GM19193 (cell line): Measurements from ENCODE around the gene ADAM15.

Experiments
- POLR2A ChIP-seq: IDR thresholded peaks from 4 replicates; pipeline ENCODE4 v1.6.1; 2011; ENCODE audit not compliant: insufficient read depth, insufficient read length; ENCODE audit errors: extremely low read depth

ADAM15 gene

DNA sequence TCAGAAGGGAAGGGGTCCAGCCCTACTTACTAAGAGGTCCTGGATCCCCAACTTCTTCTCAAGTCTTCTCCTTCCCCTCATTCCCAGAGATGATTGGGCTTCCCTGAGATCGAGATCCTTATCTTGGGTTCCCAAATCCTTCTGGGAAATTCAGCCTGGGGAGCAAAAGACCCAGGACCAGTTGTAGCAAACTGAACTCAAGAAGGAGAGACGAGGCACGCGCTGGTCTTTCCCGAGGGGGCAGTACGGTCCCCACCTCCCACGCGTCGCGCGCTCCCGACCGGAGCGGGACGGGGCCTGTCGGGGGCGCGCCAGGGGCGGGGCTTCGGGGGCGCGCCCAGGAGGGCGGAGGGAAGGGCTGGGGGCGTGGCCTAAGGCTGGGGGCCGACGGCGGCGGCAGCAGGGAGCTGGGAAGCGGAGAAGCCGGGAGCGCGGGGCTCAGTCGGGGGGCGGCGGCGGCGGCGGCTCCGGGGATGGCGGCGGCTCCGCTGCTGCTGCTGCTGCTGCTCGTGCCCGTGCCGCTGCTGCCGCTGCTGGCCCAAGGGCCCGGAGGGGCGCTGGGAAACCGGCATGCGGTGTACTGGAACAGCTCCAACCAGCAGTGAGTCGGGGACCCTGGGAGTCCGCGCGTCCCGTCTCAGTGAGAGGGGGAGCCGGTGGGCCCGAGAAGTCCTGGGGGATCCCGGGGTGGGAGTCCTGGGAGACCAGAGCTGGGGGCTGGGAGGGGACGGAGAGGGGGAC lies 27.5 kb downstream of the ADAM15 start, which contains the start of gene EFNA3:
Gene EFNA3, plus strand, starts transcription at position 369 of the 741 bp plus-strand sequence. Its CDS starts 105 bp downstream, at position 474.
- TF ChIP-seq POLR2A, result no peak

- no peak for TF ChIP-seq POLR2A
Measured at GRCh38 chr1:155079210-155079486, 28.0 kb downstream of the ADAM15 start.

- TF ChIP-seq POLR2A, result no peak
Measured at GRCh38 chr1:155079487-155080311, 28.6 kb downstream of the ADAM15 start.

DNA sequence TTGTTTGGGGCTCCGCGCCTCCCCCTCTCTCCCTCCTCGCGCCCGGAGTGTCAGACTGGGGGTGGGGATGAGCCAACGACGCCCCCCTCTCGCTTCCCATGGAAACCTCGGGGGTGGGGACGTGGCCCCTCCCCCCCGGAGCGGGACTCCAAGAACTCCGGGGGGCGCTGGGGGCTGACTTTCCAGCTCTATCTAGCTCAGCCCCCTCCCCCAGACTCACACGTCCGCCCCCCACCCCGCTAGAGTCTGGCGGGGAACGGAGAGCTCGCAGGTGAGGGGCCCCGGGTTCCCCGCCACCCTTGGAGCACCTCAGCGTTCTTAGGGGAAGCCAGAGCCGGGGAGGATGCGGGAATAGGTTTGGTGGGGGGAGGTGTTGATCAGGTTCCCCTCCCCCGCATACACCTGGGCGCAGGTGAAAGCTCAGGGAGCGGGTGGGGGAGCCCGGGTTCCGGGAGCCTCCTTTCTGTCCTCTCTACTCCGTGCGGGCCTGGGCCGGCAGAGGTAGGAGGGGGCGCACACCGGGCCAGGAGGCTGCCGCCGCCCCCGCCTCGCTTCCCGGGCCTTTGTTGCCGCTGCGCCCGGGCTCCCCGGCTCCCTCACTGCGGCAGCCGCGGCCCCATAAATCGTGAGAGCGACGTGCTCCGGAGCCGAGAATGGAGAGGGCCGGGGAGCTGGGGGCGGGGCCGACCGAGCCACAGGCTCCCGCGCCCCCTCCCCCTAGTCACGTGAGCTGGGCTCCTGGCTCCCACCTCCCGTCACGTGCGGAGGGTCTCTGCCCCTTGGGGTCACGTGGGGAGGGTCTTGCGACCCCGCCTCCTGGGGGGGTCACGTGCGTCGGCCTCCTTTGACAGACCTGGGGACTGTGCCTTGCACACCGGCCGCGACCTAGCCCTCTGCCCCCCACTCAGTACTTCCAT lies 29.5 kb downstream of the ADAM15 start:
- no peak for TF ChIP-seq POLR2A

DNA sequence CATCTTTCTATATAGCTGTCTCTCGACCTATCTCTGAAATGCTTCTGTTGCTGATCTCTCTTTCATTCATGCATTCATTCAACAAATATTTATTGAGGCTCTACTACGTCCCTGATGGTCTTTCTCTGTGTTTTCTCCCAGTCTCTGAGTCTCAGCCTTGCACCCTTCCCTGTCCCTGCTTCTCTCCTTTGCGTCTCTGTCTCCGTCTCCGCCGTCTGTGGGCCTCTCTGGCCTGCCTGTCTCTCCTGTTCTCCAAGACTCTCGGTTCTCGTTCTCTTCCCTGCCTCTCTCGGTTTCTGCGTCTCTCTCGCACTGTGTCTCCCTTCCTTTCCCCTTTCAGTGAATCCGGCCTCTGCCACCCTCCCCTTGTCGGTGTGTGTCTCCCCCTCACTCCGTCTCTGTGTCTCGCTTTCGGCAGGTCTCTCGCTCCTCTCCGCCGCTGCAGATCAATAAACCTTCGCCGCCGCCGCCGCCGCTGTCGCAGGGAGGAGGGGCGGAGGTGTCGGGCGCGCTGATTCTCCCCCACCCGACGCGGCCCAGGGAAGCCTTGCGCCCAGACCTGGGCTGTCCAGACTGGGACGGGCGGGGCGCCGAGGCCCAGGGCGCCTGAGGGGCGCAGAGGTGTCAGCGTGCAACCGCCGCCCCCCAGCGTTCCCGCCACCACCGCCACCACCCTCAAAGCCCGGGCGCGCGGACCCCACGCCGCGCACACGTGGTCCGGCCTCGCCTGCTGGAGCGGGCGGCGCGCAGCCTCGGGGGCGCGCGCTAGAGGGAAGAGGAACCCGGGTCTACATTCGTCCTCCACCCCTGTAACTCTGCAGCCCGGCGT lies 30.6 kb downstream of the ADAM15 start:
- TF ChIP-seq POLR2A, result no peak

DNA sequence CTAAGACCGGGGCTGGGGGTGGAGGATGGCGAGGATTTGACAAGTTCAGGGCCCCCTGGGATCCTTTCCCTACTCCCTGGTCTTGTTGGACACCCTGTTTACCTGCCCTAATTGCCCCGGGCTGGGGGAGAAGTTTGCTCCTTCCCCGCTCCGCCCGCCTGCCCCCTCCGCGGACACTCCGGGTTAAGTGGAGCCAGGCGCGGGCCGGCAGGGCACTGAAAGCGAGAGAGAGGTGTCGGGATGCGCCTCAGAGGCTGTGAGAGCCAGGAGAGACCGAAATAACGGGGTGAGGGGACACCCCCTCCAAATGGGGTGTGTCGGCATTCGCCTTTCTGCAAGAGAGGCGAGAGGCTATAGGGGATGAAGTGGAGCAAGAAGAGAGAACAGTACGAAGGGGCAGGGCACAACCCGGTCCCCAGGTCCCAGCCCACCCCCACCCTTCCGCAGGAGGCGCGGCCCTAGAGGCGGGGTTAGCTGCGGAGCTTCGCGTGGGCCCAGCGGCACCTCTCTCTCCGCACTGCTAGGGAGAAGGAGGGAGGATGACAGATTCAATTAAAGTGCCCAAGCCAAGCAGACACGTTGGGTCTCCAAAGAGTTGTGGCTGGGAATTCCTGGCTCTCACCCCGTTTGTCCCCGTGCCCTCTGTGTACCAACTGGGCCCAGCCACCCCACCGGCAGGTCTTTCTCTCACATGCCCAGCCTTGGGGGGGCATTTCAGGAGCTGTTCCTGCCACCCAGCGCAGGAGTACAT lies 31.4 kb downstream of the ADAM15 start:
- no peak for TF ChIP-seq POLR2A

- no peak for TF ChIP-seq POLR2A
Measured at GRCh38 chr1:155083052-155083541, 32.0 kb downstream of the ADAM15 start.

GRCh38 chr1:155083865-155084721 lies 33.0 kb downstream of the ADAM15 start:
- TF ChIP-seq POLR2A, result no peak

DNA sequence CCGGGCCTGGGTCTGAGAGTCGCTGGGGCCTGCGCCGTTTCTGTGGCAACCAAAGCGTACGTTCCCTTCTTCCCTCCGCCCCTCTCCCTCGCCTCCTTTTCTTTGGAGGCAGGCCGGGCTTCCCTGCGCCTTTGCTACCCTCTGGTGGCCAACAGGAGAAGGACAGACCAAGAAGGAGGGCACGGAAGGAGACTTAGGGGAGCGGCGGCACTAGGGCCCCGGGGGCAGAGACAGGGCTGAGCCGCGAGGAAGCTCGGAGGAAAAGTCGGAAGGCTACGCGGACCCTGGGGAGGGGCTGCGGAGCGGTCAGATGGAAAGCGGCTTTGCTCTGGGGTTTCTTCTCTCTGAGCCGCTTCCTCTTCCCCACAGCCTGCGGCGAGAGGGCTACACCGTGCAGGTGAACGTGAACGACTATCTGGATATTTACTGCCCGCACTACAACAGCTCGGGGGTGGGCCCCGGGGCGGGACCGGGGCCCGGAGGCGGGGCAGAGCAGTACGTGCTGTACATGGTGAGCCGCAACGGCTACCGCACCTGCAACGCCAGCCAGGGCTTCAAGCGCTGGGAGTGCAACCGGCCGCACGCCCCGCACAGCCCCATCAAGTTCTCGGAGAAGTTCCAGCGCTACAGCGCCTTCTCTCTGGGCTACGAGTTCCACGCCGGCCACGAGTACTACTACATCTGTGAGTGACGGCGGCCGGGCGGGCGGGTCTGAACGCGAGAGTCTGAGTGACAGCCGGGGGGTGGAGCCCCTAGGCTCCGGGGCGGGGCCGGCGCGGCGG lies 33.8 kb downstream of the ADAM15 start:
- TF ChIP-seq POLR2A, result no peak

DNA sequence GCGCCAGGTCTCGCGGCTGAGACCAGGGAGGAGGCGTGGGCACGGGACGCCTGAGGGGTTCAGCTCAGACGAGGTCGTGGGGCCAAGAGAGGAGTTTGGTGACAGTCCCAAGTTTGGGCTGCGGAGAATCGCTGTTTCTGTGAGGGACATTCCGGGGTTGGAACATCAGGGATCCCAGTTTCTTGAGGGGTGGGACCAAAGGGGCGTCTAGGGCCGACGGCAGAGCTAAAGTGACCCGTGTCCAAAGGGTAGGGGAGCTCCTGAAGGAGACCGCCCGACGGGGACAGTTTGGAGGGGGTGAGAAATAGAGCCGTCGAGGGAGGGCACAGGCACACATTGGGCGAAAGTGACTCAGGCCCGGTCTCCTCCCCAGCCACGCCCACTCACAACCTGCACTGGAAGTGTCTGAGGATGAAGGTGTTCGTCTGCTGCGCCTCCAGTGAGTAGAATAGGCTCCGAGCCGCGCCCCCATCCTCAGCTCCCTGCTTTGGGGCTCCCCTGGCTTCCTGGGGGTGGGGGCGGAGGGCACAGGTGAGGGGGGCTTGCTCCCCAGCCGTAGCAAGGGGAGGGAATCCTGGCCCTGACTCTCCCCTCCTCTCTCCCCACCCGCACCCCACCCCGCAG lies 34.5 kb downstream of the ADAM15 start:
- TF ChIP-seq POLR2A, result no peak

- no peak for TF ChIP-seq POLR2A
Measured at GRCh38 chr1:155086128-155086741, 35.1 kb downstream of the ADAM15 start.
